Mesothelial cell of epicardium (in vitro differentiated cells): ENCODE data around the gene PRPF6. TPM values are rescaled to one million over a fixed set of nuclear protein-coding genes. Genes with fewer than 3 reads are reported as not detected.
A peak's percentile ranks its signal among the peaks of the same experiment; 100 is the strongest.

Experiments
- DNase-seq, 2 experiments: peaks; one replicate each; pipeline ENCODE4 v3.0.0; 2021; ENCODE audit warnings: low spot score in 2 of 2; ENCODE audit not compliant: unreplicated experiment in 2 of 2
- H3K27ac Mint-ChIP-seq: 2 replicates; pipeline ENCODE4 v1.8.0; 2021; ENCODE audit warnings: mixed read lengths
- H3K27me3 Mint-ChIP-seq: 2 replicates; pipeline ENCODE4 v1.8.0; 2021; ENCODE audit warnings: low read depth, mixed read lengths
- H3K36me3 Mint-ChIP-seq: 2 replicates; pipeline ENCODE4 v1.8.0; 2021; ENCODE audit warnings: mixed read lengths
- H3K4me1 Mint-ChIP-seq: 2 replicates; pipeline ENCODE4 v1.8.0; 2021; ENCODE audit warnings: mixed read lengths
- H3K4me3 Mint-ChIP-seq: 2 replicates; pipeline ENCODE4 v1.8.0; 2021; ENCODE audit warnings: mild to moderate bottlenecking, moderate library complexity, mixed read lengths
- H3K9me3 Mint-ChIP-seq: 2 replicates; pipeline ENCODE4 v1.8.0; 2021; ENCODE audit warnings: mixed read lengths
- total RNA-seq: library from RNA; stranded (reverse); gene quantifications from 3 replicates; pipeline ENCODE4 v1.2.1, GENCODE V29; 2021
- TF ChIP-seq, protein P1 (sequence below): fragments of 200-600 bp; sonication (generic); IDR thresholded peaks from one replicate; pipeline ENCODE4 v1.5.0; 2021; ENCODE audit warnings: antibody characterized with exemption; ENCODE audit not compliant: unreplicated experiment

Gene PRPF6
- total RNA-seq, 1 donor from 2014 or later, result 65.9 TPM

DNA sequence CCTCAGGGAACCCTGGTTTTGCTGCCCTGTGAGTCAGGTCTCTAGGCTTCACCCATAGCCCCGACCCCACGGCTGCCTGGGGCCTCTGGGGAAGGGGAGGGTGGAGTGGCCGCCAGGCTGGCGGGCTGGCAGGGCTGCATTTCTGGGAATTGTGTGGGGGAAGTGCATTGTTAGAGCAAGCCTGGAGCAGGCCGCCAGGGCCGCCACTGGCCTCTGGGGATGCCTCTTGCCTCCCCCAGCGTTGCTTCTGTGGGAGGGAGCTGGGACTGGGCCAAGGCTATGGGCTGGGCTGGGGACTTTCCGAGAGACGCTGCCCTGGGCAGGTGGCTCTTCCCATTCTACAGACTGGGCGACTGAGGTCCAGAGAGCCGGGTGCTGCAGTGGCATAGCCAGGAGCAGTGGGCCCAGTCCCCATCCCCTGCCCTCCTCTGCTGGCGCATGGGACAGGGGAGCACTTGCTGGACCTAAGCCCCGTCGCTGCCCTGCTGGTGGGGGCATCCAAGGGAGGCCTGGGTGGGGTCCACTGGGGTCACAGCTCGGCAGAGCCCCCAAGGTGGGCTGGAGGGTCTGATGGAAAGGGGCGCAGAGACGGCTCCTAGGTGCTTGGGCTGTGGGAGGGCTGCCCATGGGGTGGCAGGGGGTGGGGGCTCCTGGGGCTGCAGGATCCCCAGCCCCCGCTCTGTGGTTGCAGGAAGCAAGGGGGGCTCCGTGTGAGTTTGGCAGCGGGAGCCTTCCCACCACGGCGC, 75.1 kb downstream of the PRPF6 start:
- DNase-seq, result no peak
- no peak overlapping the region for H3K4me3 Mint-ChIP-seq
- peaks cover 23% of the 10 kb centered on the region for H3K4me1 Mint-ChIP-seq
- TF ChIP-seq, protein P1, sequence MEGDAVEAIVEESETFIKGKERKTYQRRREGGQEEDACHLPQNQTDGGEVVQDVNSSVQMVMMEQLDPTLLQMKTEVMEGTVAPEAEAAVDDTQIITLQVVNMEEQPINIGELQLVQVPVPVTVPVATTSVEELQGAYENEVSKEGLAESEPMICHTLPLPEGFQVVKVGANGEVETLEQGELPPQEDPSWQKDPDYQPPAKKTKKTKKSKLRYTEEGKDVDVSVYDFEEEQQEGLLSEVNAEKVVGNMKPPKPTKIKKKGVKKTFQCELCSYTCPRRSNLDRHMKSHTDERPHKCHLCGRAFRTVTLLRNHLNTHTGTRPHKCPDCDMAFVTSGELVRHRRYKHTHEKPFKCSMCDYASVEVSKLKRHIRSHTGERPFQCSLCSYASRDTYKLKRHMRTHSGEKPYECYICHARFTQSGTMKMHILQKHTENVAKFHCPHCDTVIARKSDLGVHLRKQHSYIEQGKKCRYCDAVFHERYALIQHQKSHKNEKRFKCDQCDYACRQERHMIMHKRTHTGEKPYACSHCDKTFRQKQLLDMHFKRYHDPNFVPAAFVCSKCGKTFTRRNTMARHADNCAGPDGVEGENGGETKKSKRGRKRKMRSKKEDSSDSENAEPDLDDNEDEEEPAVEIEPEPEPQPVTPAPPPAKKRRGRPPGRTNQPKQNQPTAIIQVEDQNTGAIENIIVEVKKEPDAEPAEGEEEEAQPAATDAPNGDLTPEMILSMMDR, result no peak
- H3K36me3 Mint-ChIP-seq, result no peaks in the 10 kb centered on the region
- no peak overlapping the region for H3K27ac Mint-ChIP-seq
- H3K9me3 Mint-ChIP-seq, result no peaks in the 10 kb centered on the region
- peaks cover 21% of the 10 kb centered on the region for H3K27me3 Mint-ChIP-seq

DNA sequence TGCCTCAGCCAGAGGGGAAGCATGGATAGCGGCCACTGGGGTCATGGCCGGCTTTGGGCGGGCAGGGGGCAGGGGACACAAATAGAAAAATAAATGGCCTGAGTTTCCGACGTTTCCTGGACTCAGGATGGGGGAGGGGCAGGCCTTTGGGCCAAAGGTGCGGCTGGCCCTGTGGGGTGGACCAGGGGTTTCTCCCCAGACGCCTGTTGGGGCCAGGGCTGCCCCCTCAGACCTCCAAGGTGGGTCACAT, 75.6 kb downstream of the PRPF6 start:
- TF ChIP-seq, protein P1, result no peak
- no peaks in the 10 kb centered on the region for H3K36me3 Mint-ChIP-seq
- H3K4me1 Mint-ChIP-seq, result peaks cover 23% of the 10 kb centered on the region
- H3K9me3 Mint-ChIP-seq, result no peaks in the 10 kb centered on the region
- DNase-seq, result no peak
- H3K27ac Mint-ChIP-seq, result no peak overlapping the region
- peaks cover 16% of the 10 kb centered on the region for H3K27me3 Mint-ChIP-seq
- H3K4me3 Mint-ChIP-seq, result no peak overlapping the region

DNA sequence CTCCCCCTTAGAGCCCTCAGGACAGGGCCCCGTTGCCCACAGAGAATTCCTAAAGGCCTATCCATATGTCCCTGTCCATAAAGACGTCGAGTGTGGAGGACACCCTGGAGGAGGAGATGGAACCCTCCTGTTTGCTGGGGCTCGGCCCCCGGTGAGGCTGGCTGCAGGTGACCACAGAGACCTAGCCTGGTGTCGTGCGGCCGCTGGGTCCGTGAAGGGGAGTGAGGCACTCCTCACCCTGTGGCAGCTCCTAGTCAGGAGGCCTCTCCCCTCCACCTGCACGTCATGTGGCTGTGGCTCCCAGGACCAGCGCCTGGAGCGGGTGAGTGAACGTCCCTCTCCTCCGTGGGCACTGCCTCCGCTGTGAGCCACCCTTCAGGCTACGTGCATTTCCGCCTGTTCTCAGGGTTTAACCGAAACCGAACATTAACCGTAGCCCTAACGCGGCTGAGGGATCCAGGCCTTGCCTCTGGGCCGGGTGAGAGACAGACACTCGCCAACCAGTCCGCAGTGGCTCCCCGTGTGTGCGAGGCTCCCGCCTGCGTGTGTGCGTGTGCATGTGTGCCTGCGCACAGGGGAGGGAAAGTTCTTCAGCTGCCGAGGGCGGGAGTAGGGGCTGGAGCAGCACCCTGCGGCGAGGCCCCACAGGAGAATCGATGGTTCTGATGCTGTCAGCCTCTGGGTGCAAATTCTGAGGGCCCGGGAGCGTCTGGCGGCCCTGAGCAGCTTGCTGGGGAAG, 76.1 kb downstream of the PRPF6 start:
- Mint-ChIP-seq H3K4me1 (peaks cover 25% of the 10 kb centered on the region), H3K4me3 (no peak overlapping the region), H3K27me3 (peaks cover 11% of the 10 kb centered on the region), H3K9me3 (no peaks in the 10 kb centered on the region), H3K36me3 (no peaks in the 10 kb centered on the region), H3K27ac (no peak overlapping the region)
- TF ChIP-seq, protein P1, result no peak
- no peak for DNase-seq

DNA sequence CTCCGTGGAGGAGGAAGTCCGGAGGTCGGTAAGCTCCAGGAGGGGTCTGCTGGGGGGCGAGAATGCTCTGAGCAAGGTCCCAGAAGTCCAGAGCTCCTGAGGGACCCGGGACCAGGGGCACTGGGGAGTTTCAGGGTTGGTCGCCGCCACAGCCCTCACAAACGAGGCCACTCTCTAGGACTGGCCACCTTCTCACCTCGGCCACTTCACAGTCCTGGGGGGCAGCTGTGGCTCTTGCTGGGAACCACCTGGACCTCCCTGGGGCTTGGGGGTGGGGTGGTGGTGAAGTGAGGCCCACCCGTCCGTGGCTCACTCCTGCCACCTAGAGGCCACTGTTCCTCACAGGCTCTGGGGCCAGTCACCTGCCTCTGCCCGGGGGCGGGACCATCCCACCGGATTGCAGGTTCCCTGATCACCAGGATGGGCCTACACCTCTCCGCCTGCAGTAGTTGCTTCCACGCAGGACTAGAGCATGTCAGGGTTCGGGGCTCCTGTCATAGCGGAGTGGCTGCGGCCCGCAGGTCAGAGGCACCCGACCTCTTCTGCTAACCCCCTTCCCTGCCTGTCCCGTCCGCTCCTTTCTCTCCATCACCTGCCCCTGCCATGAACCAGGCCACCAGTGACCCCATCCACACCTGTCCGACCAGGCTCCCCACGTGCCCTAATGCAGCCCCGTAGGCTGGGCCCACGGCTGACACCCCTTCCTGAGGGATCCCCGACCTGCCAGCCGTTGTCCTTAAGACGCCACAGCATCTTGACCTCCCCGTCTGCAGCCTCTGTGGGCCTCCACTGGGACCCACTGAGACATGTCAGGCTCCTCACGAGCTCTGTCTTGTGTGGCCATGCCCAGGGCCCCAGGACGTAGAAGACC, 76.9 kb downstream of the PRPF6 start:
- H3K27ac Mint-ChIP-seq, result no peak overlapping the region
- H3K9me3 Mint-ChIP-seq, result no peaks in the 10 kb centered on the region
- peaks cover 7% of the 10 kb centered on the region for H3K27me3 Mint-ChIP-seq
- peaks cover 30% of the 10 kb centered on the region for H3K4me1 Mint-ChIP-seq
- H3K36me3 Mint-ChIP-seq, result no peaks in the 10 kb centered on the region
- no peak overlapping the region for H3K4me3 Mint-ChIP-seq
- TF ChIP-seq, protein P1, result peak; percentile 74
- DNase-seq, result peak; percentile 67 to 87

DNA sequence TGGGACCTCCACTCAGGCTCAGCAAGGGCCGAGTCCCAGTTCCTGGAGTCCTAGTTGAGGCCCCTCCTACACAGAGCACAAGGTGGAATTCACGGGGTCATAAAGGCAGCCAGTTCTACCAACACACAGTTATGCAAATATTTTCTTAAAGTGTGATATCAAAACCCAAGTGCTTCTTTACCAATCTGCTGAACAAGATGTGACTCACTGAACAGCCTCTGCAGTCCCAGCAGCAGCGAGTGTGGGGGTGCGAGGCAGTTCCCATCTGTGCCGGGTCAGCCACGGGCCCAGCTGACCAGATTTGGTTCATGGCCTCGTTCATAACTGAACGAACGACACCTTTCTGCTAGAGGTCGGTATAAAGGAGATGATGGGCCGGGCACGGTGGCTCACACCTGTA, 77.6 kb downstream of the PRPF6 start:
- Mint-ChIP-seq H3K27ac (no peak overlapping the region), H3K4me3 (no peak overlapping the region), H3K9me3 (no peaks in the 10 kb centered on the region), H3K27me3 (peaks cover 2% of the 10 kb centered on the region), H3K4me1 (peaks cover 25% of the 10 kb centered on the region), H3K36me3 (no peaks in the 10 kb centered on the region)
- TF ChIP-seq, protein P1, result no peak
- DNase-seq, result no peak
